Effector memory CD4-positive, alpha-beta T cell (primary cell): ENCODE measurements around the gene ETV5.

ENCODE experiments used
- DNase-seq, 3 donors: peaks; one replicate each; pipeline ENCODE4 v3.0.0-alpha.2; 2020
- H3K27ac ChIP-seq: 2 replicates; pipeline ENCODE4 v1.7.0; 2013; ENCODE audit warnings: mild to moderate bottlenecking, low read length, moderate library complexity; ENCODE audit not compliant: insufficient read depth, poor library complexity, severe bottlenecking
- H3K27me3 ChIP-seq: replicated peaks from 2 replicates; pipeline ENCODE4 v1.7.0; 2013; ENCODE audit warnings: mild to moderate bottlenecking, low read length; ENCODE audit not compliant: insufficient read depth, control insufficient read depth, poor library complexity, severe bottlenecking
- H3K36me3 ChIP-seq: 2 replicates; pipeline ENCODE4 v1.7.0; 2013; ENCODE audit warnings: mild to moderate bottlenecking, low read length, moderate library complexity; ENCODE audit not compliant: control insufficient read depth, insufficient read depth
- H3K4me1 ChIP-seq: 2 replicates; pipeline ENCODE4 v1.7.0; 2013; ENCODE audit warnings: low read length, mild to moderate bottlenecking; ENCODE audit not compliant: control insufficient read depth, insufficient read depth, poor library complexity, severe bottlenecking
- H3K4me3 ChIP-seq: 2 replicates; pipeline ENCODE4 v1.7.0; 2013; ENCODE audit warnings: low read length, low read depth, mild to moderate bottlenecking; ENCODE audit not compliant: insufficient read depth, poor library complexity, severe bottlenecking
- H3K9me3 ChIP-seq: 2 replicates; pipeline ENCODE4 v1.7.0; 2013; ENCODE audit warnings: mild to moderate bottlenecking, low read length, moderate library complexity; ENCODE audit not compliant: control insufficient read depth

The ETV5 gene

DNA sequence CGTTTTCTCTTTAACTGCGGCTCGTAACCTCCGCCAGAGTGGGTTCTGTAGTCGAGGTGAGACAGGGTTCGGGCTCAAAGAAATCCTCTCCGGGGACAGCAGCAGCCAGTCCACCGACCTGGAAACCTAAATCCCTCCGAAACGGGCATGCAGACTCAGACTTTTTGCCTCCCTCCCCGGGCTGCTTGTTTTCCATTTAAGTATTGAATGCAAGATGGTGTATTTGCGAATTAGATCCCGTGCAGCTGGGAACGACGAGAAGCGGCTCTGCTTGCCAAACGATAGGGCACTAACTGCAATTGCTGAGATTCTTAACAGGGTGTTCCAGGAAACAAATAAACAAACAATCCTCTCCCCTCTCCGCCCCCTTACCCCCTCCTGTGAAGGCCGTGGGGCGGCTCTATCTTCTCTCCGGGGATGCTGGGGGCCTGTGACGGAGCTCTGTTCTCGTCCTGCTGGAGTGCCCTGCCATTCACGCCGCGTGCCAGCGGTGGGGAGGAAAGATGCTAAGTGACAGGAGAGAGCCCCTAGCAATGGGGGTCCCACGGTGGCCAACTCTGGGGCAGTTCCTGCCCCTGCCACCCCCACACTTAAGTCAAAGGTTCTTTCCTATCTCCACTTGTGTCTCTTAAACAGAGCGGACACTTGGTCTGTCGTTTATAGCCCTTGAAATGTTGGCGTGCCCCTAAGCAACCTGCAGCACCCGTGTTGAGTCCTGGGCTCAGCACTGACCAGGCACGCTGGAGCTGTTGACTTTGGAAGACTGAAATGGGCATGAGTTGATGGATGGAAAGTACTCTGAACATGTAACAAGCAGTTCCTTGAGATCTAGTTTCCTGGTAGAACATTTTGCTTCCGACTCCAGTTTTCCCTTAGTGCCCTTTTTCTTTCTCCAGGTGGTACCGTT lies 1.3 kb upstream of the ETV5 start:
- peaks cover 56% of the 10 kb centered on the region for H3K27me3 ChIP-seq

DNA sequence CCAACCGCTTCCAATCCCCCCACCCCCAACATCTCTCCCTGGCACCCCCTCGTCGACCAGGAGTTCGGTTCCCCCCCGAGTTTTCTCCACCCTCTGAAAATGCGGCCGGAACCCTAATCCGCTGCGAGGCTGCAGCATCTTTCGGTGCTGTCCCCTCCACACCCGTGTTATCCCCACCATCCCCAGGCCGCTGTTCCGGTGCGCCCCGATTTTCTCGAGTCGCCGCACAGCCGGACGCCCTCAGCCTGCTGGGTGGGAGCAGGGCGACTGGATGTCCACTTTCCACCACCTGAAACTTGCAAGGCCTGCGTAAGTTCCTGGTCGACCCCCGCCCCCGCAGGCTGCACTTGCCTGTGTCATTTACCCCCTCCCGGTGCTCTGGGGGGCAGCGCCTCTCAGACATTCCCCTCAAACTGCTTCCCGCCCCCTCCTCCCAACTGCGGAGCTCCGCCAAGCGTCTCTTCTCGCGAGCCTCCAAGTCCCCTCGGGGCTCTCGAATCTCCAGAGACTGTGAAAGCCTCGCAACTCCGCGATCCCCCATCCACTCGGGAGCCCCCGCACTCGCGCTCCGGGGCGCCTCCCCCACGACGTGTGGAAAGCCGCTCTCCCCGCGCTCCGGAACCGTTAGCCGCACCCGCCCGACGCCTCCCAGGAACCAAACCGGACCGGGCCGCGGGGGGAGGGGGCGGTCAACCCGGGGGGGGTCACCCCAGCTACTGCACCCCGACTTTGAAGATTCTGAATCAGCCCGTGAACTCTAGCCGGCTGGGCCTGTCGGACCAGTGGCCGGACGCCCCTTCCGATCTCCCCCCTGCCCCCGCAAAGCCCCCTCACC lies 566 bp downstream of the ETV5 start:
- peaks cover 34% of the 10 kb centered on the region for H3K4me1 ChIP-seq
- H3K4me3 ChIP-seq: peak overlapping the region; percentile 66
- H3K36me3 ChIP-seq: no peaks in the 10 kb centered on the region
- H3K27me3 ChIP-seq: peaks cover 57% of the 10 kb centered on the region
- H3K9me3 ChIP-seq: no peaks in the 10 kb centered on the region
- no peak for DNase-seq
- no peak overlapping the region for H3K27ac ChIP-seq

More for the DNA sequence above, 1.3 kb upstream of the ETV5 start:
- DNase-seq: no peak
- Histone ChIP-seq H3K4me1 (peaks cover 34% of the 10 kb centered on the region), H3K9me3 (no peaks in the 10 kb centered on the region), H3K4me3 (peak overlapping the region; percentile 66), H3K36me3 (no peaks in the 10 kb centered on the region), H3K27ac (no peak overlapping the region)

DNA sequence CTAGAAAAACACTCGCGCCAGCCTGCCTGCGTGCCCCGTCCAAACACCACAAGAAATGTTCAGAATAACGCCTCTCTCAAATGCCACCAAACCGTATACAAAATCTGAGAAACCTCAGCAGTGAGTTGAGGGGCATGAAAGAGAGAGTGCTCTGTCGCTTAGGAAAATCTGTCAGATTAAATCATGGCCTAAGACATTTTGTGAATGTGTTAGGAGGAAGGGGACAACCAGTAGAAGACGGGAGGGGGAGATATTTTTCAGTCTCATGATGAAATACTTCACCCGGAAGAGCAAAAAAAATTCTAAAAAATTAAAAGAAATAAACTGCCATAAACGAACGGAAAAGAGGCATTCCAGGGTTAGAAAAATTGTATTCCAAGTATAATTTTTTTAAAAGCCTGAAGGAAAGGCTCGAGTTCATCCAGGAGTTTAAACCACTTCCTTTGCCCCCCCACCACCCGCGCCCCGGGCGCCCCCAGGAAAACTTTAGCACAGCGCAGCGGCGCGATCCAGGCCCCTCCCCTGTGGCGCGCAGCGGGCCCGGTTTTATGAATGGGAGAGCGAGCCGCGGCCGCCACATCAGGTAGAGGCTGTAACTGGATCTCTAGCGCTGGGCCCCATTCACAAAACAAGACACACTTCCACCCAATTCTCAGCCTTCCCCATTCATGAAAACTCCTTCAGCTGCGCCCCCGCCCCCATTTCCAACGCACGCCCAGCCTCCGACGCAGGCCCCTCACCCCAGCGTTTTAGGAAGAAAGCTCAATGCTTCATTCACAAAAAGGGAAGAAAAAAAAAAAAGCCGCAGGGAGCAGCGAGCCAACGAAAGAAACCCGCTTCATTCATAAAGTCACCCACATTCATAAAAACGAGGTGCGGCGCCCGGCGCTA lies 1.4 kb downstream of the ETV5 start:
- no peak overlapping the region for H3K27ac ChIP-seq
- H3K4me3 ChIP-seq: peak overlapping the region; percentile 66
- DNase-seq: peak in 1 of 3 donors; percentile 4
- H3K4me1 ChIP-seq: peaks cover 34% of the 10 kb centered on the region
- H3K27me3 ChIP-seq: peaks cover 57% of the 10 kb centered on the region
- H3K36me3 ChIP-seq: no peaks in the 10 kb centered on the region
- no peaks in the 10 kb centered on the region for H3K9me3 ChIP-seq

DNA sequence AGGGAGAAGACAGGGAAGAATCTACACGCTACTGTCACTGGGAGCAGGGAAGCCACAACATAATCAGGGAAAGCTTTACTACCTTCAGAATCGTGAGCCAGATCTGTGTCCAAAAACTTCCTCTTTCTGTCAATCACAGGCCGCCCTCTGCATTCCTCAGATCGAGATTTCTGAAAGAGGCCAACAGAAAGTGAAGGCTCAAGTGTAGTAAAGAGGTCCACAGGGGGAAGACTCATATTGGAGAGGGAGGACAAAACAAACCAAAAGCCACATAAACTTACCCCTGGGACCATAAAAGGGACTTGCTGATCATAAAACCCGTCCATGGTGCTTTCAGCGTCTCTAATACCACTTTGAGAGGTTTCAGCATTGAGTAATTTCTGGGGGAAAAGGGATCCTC lies 3.3 kb downstream of the ETV5 start:
- Histone ChIP-seq H3K36me3 (no peaks in the 10 kb centered on the region), H3K4me1 (peaks cover 34% of the 10 kb centered on the region), H3K27me3 (peaks cover 50% of the 10 kb centered on the region), H3K27ac (no peak overlapping the region), H3K4me3 (no peak overlapping the region), H3K9me3 (no peaks in the 10 kb centered on the region)
- no peak for DNase-seq

DNA sequence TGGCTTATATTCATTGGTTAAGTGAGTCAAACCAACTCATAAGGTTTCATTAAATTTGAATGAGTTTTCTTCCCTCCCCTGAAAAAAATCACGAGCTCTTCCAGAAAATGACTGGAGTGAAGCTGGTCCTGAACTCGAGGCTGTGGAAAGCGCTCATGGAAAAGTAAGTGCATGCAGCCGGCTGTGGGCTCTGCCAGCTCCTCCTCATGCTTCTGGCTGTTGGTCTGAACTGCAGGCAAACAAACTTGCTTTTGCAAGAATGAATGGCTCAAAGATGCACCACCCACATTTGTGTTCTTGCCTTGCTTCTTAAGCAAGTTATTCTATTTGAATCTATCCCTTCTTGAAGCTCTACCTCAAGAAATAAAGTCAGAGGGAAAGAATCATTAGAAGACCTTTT lies 6.2 kb downstream of the ETV5 start:
- H3K4me1 ChIP-seq: peaks cover 12% of the 10 kb centered on the region

DNA sequence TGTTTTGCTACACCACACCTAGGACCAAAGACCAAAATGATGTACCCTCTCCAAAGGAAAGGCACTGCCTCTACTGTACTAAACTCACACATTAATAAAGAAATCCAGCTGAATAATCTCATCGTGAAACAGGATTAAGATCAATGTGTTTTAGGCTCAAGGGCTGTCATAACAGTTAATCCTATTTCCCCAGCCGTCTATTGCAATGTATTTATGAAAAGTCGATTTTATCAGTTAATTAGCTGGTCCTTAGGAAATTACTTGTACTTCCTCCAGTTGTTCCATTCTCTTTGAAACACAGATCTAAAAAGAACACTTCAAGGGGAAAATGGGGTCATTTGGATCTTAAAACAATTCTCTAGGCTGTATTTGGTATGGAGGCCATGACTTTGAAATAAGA lies 8.5 kb downstream of the ETV5 start:
- no peaks in the 10 kb centered on the region for H3K36me3 ChIP-seq
- peaks cover 27% of the 10 kb centered on the region for H3K27me3 ChIP-seq
- no peak overlapping the region for H3K27ac ChIP-seq
- H3K4me3 ChIP-seq: no peak overlapping the region
- no peaks in the 10 kb centered on the region for H3K4me1 ChIP-seq
- DNase-seq: no peak
- no peaks in the 10 kb centered on the region for H3K9me3 ChIP-seq

More for the DNA sequence above, 6.2 kb downstream of the ETV5 start:
- no peak for DNase-seq
- H3K27ac ChIP-seq: no peak overlapping the region
- H3K36me3 ChIP-seq: no peaks in the 10 kb centered on the region
- H3K4me3 ChIP-seq: no peak overlapping the region
- peaks cover 32% of the 10 kb centered on the region for H3K27me3 ChIP-seq
- no peaks in the 10 kb centered on the region for H3K9me3 ChIP-seq

DNA sequence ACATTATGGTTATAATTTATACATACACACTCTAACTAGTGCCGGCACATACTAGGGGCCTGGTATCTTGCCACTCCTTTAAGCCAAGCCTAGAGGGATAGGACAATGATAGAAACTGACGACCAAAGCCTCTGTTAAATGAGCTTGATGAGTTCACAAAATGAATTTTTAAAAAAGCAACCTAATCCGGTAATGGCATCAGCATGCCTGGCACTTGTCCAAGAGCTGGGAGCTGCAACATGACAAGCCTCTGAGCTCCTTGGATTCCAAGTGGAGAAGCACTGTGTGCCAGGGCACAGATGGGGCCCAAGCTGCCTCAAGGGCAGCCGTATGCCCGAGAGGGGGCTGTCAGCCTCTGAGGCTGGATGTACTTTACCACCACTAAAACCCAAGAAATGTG lies 9.7 kb downstream of the ETV5 start:
- no peak overlapping the region for H3K4me3 ChIP-seq
- no peak for DNase-seq

DNA sequence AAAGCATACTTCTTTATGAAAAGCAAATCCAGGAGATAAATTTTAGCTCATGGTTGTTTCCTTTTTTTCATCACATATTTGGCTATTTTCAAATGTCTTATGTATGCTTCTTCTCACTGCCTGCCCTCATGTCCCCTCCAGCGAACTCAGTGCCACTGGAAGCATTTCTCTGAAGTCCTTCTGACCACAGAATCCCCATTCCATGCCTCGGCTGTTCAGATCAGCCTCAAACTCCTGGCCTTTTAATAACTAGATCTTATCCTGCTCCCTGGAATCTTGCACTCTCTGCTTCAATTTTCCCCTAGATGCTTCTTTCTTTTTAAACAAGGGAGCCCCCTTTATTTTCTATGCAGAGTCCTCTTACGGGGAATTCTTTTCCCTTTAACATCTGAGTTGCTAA lies 10.1 kb downstream of the ETV5 start:
- H3K4me1 ChIP-seq: no peaks in the 10 kb centered on the region
- no peaks in the 10 kb centered on the region for H3K36me3 ChIP-seq
- H3K4me3 ChIP-seq: no peak overlapping the region
- DNase-seq: no peak
- H3K27ac ChIP-seq: no peak overlapping the region
- peaks cover 24% of the 10 kb centered on the region for H3K27me3 ChIP-seq
- H3K9me3 ChIP-seq: no peaks in the 10 kb centered on the region

More for the DNA sequence above, 9.7 kb downstream of the ETV5 start:
- Histone ChIP-seq H3K4me1 (no peaks in the 10 kb centered on the region), H3K27me3 (peaks cover 24% of the 10 kb centered on the region), H3K36me3 (no peaks in the 10 kb centered on the region), H3K9me3 (no peaks in the 10 kb centered on the region), H3K27ac (no peak overlapping the region)

DNA sequence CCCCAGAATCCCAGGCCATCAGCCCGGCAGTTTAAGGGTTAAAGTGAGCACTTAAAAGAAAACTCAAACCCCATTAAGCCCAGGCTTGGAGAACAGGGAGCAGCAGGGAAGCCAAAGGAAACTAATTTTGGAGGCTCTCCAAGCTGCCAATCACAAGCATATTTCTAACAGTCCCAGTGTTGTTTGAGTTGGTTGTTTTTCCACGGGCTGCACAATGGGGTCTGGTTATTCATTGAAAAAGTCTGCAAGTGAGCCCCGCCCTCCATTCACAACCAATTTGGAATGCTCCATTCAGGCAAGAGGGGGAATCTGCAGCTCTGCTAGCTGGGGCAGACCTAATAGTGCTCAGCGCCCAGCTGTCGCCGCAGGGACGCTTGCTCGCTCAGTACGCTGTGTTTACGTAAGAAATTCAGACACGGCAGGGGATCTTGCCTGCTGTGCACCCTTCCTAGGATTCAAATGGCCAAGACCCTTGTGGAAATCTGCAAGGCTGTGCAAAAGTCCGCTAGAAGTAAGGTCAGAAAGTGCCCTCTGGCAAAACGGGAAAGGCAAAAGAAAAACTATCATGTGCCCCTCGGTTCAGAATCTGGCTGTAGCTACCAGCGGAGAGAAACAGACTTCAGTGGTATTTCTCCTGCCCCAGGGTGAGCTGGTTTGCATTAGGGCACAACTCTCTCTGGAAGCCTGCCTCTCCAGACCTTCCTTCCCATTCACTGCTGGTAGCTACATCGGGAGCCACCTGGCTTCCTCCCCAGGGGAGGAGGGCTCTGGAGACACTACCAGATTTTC lies 11.0 kb downstream of the ETV5 start:
- Histone ChIP-seq H3K27me3 (peaks cover 24% of the 10 kb centered on the region), H3K27ac (no peak overlapping the region), H3K4me3 (no peak overlapping the region), H3K9me3 (no peaks in the 10 kb centered on the region), H3K4me1 (no peaks in the 10 kb centered on the region), H3K36me3 (no peaks in the 10 kb centered on the region)
- DNase-seq: no peak
